ENCODE measurements around the gene SNRPA.

GRCh38 chr19:40707615-40708014 is 43.4 kb upstream of the SNRPA start:
- TF ChIP-seq CTCF (IDR thresholded peaks at IDR 0.05) (no peak), POLR2A (IDR thresholded peaks at IDR 0.05) (no peak), POLR2AphosphoS5 (IDR thresholded peaks at IDR 0.05) (no peak)
